ENCODE data around the gene SPTB. TPM values are rescaled to one million over a fixed set of nuclear protein-coding genes. Genes with fewer than 3 reads are reported as not detected.

The SPTB gene
- total and polyA plus RNA-seq, 2 experiments from 2014 or later: 1.1 to 1.7 TPM

DNA sequence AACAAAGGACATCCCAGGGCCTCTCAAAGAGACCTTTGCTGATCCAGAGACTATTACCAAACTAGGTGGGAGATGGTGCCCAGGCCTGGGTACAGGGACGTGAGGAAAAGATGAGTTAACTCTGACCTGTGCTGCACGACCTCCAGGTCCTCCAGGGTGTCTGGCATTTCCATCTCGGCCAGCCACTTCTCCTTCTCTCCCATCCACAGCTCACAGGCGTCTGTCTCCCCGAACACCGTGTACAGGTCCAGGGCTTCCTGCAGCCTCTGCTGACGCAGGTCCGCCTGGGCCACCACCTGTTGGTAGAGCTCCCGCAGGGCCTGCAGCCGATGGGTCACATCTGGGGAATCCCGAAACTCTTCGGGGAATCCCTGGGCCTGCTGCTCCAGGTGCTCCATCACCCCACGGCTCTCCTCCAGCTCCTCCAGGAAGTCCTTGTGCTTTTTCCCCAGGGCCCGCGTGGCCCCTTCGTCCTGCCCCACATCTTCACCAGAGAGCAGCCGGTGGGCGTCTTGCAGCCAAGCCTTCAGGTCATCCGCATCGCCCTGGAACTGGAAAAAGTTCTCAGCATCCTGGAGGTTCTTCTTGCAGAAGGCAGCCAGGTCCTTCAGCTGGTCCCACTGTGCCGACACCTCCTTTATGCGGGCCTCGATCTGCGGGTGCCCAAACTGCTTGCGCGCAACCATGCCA is 86.7 kb downstream of the SPTB start:
- Histone ChIP-seq H4K20me1 (ENCODE audit: insufficient read depth, poor library complexity, severe bottlenecking) (no peaks in the 10 kb centered on the region), H3K9me3 (ENCODE audit: low read depth) (no peaks in the 10 kb centered on the region), H3K4me2 (no peak overlapping the region), H3K27ac (no peak overlapping the region), H3K36me3 (replicated peaks; ENCODE audit: insufficient read depth, low read depth) (no peaks in the 10 kb centered on the region), H3K79me2 (no peaks in the 10 kb centered on the region), H3K4me3 (no peak overlapping the region), H3K27me3 (no peaks in the 10 kb centered on the region), H3K9me2 (replicated peaks; ENCODE audit: insufficient read depth) (no peaks in the 10 kb centered on the region), H3K4me1 (ENCODE audit: insufficient read depth) (no peaks in the 10 kb centered on the region), H2AFZ (no peak overlapping the region)
- no peak for DNase-seq (ENCODE audit: low spot score)
- TF ChIP-seq, protein P1, sequence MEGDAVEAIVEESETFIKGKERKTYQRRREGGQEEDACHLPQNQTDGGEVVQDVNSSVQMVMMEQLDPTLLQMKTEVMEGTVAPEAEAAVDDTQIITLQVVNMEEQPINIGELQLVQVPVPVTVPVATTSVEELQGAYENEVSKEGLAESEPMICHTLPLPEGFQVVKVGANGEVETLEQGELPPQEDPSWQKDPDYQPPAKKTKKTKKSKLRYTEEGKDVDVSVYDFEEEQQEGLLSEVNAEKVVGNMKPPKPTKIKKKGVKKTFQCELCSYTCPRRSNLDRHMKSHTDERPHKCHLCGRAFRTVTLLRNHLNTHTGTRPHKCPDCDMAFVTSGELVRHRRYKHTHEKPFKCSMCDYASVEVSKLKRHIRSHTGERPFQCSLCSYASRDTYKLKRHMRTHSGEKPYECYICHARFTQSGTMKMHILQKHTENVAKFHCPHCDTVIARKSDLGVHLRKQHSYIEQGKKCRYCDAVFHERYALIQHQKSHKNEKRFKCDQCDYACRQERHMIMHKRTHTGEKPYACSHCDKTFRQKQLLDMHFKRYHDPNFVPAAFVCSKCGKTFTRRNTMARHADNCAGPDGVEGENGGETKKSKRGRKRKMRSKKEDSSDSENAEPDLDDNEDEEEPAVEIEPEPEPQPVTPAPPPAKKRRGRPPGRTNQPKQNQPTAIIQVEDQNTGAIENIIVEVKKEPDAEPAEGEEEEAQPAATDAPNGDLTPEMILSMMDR (IDR thresholded peaks at IDR 0.05; ENCODE audit: poor library complexity): no peak
- TF ChIP-seq EZH2 (IDR thresholded peaks at IDR 0.05; ENCODE audit: borderline replicate concordance) (no peak), EZH2phosphoT487 (IDR thresholded peaks at IDR 0.05; ENCODE audit: low read depth, severe bottlenecking, unreplicated experiment) (no peak)
- 96% methylated on average over 26 of the region's 26 CpGs for WGBS (ENCODE audit: low lambda C conversion rate, missing lambda C conversion rate)

DNA sequence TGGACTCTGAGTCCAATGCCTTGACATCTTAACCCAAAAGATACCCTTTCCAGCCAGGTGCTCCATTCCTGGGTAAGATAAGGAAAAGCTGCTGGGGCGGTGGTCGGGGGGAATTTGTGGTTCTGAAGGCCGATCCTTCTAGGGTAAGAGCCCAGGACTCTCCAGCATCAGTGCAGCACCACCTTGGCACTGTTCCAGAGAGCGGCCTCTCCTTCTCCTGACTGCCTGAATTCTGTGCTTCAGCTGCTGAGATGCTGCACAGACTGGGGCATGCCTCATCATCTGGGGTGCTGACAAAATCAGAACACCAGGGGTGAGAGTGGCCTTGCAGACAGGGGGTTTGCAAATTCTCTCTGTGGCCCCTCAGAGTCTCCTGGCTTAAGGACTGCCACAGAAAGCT is 87.5 kb downstream of the SPTB start:
- Histone ChIP-seq H3K4me2 (no peak overlapping the region), H4K20me1 (ENCODE audit: insufficient read depth, poor library complexity, severe bottlenecking) (no peaks in the 10 kb centered on the region), H3K36me3 (replicated peaks; ENCODE audit: insufficient read depth, low read depth) (no peaks in the 10 kb centered on the region), H3K9me2 (replicated peaks; ENCODE audit: insufficient read depth) (no peaks in the 10 kb centered on the region), H2AFZ (no peak overlapping the region), H3K79me2 (no peaks in the 10 kb centered on the region), H3K27ac (no peak overlapping the region), H3K4me1 (ENCODE audit: insufficient read depth) (no peaks in the 10 kb centered on the region), H3K9me3 (ENCODE audit: low read depth) (no peaks in the 10 kb centered on the region), H3K27me3 (no peaks in the 10 kb centered on the region), H3K4me3 (no peak overlapping the region)
- WGBS (ENCODE audit: low lambda C conversion rate, missing lambda C conversion rate): 86% methylated on average over 4 of the region's 4 CpGs
- TF ChIP-seq EZH2phosphoT487 (IDR thresholded peaks at IDR 0.05; ENCODE audit: low read depth, severe bottlenecking, unreplicated experiment): no peak
- TF ChIP-seq, protein P1 (IDR thresholded peaks at IDR 0.05; ENCODE audit: poor library complexity): no peak
- TF ChIP-seq EZH2 (IDR thresholded peaks at IDR 0.05; ENCODE audit: borderline replicate concordance): no peak
- no peak for DNase-seq (ENCODE audit: low spot score)

DNA sequence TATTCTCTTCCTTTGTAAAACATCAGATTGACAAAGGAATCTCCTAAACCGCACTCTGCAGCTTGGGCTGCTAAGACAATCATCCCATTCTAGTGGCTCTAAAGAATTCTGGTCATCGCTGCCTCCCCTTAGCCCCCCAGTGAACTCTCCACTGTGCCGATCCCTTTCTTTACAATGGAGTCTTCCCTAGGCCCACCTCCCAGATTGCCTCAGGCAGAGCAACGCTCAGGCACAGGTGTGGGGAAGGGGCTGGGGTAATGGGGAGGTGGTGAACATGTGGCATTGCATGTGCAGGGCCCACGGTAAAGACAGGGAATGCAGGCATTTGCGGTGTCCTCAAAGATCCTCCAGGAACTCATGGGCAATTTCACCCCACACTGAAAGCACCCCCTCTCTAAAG is 89.2 kb downstream of the SPTB start:
- Histone ChIP-seq H3K27ac (no peak overlapping the region), H3K79me2 (no peaks in the 10 kb centered on the region), H4K20me1 (ENCODE audit: insufficient read depth, poor library complexity, severe bottlenecking) (no peaks in the 10 kb centered on the region), H2AFZ (no peak overlapping the region), H3K9me3 (ENCODE audit: low read depth) (no peaks in the 10 kb centered on the region), H3K4me3 (no peak overlapping the region), H3K27me3 (no peaks in the 10 kb centered on the region), H3K9me2 (replicated peaks; ENCODE audit: insufficient read depth) (no peaks in the 10 kb centered on the region), H3K4me2 (no peak overlapping the region), H3K36me3 (replicated peaks; ENCODE audit: insufficient read depth, low read depth) (no peaks in the 10 kb centered on the region), H3K4me1 (ENCODE audit: insufficient read depth) (no peaks in the 10 kb centered on the region)
- no peak for DNase-seq (ENCODE audit: low spot score)
- WGBS (ENCODE audit: low lambda C conversion rate, missing lambda C conversion rate): 79% methylated on average over 6 of the region's 6 CpGs
- TF ChIP-seq EZH2 (IDR thresholded peaks at IDR 0.05; ENCODE audit: borderline replicate concordance): no peak
- TF ChIP-seq, protein P1 (IDR thresholded peaks at IDR 0.05; ENCODE audit: poor library complexity): no peak
- no peak for TF ChIP-seq EZH2phosphoT487 (IDR thresholded peaks at IDR 0.05; ENCODE audit: low read depth, severe bottlenecking, unreplicated experiment)

All from hepatocyte (in vitro differentiated cells).